Astrocyte (in vitro differentiated cells and primary cell): ENCODE measurements around the gene GRIK5. TPM values are rescaled to one million over a fixed set of nuclear protein-coding genes. Genes with fewer than 3 reads are reported as not detected.

Experiments
- DNase-seq: peaks from one replicate; pipeline ENCODE4 v3.0.0-alpha.2; 2010; ENCODE audit warnings: low read depth
- FAIRE-seq: peaks from 2 replicates; lab custom pipeline; 2011; peaks lifted over from hg19 to GRCh38; lab: Jason Lieb, UNC
- H2AFZ ChIP-seq: 2 replicates; pipeline ENCODE4 v1.6.0; 2012; ENCODE audit warnings: low read depth, low read length, inconsistent platforms
- H3K27ac ChIP-seq: 2 replicates; pipeline ENCODE4 v1.5.1; 2011; ENCODE audit warnings: low read depth, low read length, inconsistent platforms
- H3K27me3 ChIP-seq: 2 replicates; pipeline ENCODE4 v1.6.0; 2011; ENCODE audit warnings: low read length, inconsistent platforms; ENCODE audit not compliant: insufficient read depth
- H3K36me3 ChIP-seq: 2 replicates; pipeline ENCODE4 v1.5.1; 2011; ENCODE audit warnings: low read length, inconsistent platforms; ENCODE audit not compliant: insufficient read depth
- H3K4me1 ChIP-seq: 2 replicates; pipeline ENCODE4 v1.5.1; 2011; ENCODE audit warnings: low read length, inconsistent platforms; ENCODE audit not compliant: insufficient read depth
- H3K4me2 ChIP-seq: 2 replicates; pipeline ENCODE4 v1.6.0; 2012; ENCODE audit warnings: low read length, inconsistent platforms
- H3K4me3 ChIP-seq: 2 replicates; pipeline ENCODE4 v1.5.1; 2011; ENCODE audit warnings: low read depth, mild to moderate bottlenecking, low read length, inconsistent platforms; ENCODE audit not compliant: insufficient read depth
- H3K79me2 ChIP-seq: 2 replicates; pipeline ENCODE4 v1.6.0; 2012; ENCODE audit warnings: mild to moderate bottlenecking, low read length, inconsistent platforms; ENCODE audit not compliant: insufficient read depth
- H3K9ac ChIP-seq: 2 replicates; pipeline ENCODE4 v1.6.0; 2012; ENCODE audit warnings: mild to moderate bottlenecking, low read length, inconsistent platforms
- H3K9me3 ChIP-seq: 2 replicates; pipeline ENCODE4 v1.5.1; 2012; ENCODE audit warnings: low read depth, mild to moderate bottlenecking, low read length, inconsistent platforms; ENCODE audit not compliant: insufficient read depth
- H4K20me1 ChIP-seq: 2 replicates; pipeline ENCODE4 v1.6.0; 2012; ENCODE audit warnings: low read length, inconsistent platforms; ENCODE audit not compliant: insufficient read depth
- H3K27ac Mint-ChIP-seq: one replicate; pipeline ENCODE4 v1.8.0; 2021; ENCODE audit warnings: mild to moderate bottlenecking, mixed read lengths; ENCODE audit not compliant: unreplicated experiment
- H3K27me3 Mint-ChIP-seq: one replicate; pipeline ENCODE4 v1.8.0; 2021; ENCODE audit warnings: low read depth, mixed read lengths; ENCODE audit not compliant: unreplicated experiment
- H3K36me3 Mint-ChIP-seq: one replicate; pipeline ENCODE4 v1.8.0; 2021; ENCODE audit warnings: low read depth, mixed read lengths; ENCODE audit not compliant: unreplicated experiment
- H3K4me1 Mint-ChIP-seq: one replicate; pipeline ENCODE4 v1.8.0; 2021; ENCODE audit warnings: low read depth, mixed read lengths; ENCODE audit not compliant: unreplicated experiment
- H3K4me3 Mint-ChIP-seq: one replicate; pipeline ENCODE4 v1.8.0; 2021; ENCODE audit warnings: mild to moderate bottlenecking, moderate library complexity, mixed read lengths; ENCODE audit not compliant: unreplicated experiment
- H3K9me3 Mint-ChIP-seq: one replicate; pipeline ENCODE4 v1.8.0; 2021; ENCODE audit warnings: mild to moderate bottlenecking, mixed read lengths; ENCODE audit not compliant: unreplicated experiment
- CTCF ChIP-seq: IDR thresholded peaks from 2 replicates; pipeline ENCODE4 v1.5.1; 2011; ENCODE audit warnings: low read depth, mild to moderate bottlenecking, inconsistent platforms, low read length, moderate library complexity; ENCODE audit not compliant: insufficient read depth
- EZH2 ChIP-seq: IDR thresholded peaks from 2 replicates; pipeline ENCODE4 v1.6.1; 2012; ENCODE audit warnings: mild to moderate bottlenecking, low read length, inconsistent platforms; ENCODE audit not compliant: insufficient read depth
- total RNA-seq: library from RNA; stranded (reverse); gene quantifications from 2 replicates; pipeline ENCODE4 v1.2.1, GENCODE V29; 2021

Gene GRIK5
- total RNA-seq, 1 donor from 2014 or later: 9.2 TPM

GRCh38 chr19:41988947-41989346 lies 81.1 kb downstream of the GRIK5 start:
- Histone ChIP-seq H3K9me3 (no peaks in the 10 kb centered on the region), H3K4me3 (no peak overlapping the region), H3K27me3 (peaks cover 11% of the 10 kb centered on the region), H3K27ac (no peak overlapping the region), H3K4me1 (no peaks in the 10 kb centered on the region), H3K79me2 (no peaks in the 10 kb centered on the region), H3K4me2 (no peak overlapping the region), H4K20me1 (peaks cover 3% of the 10 kb centered on the region), H3K9ac (no peak overlapping the region), H3K36me3 (no peaks in the 10 kb centered on the region), H2AFZ (no peak overlapping the region)
- DNase-seq (no peak), FAIRE-seq (no peak)
- Mint-ChIP-seq H3K36me3 (peaks cover 6% of the 10 kb centered on the region), H3K9me3 (no peaks in the 10 kb centered on the region), H3K4me3 (no peak overlapping the region), H3K27me3 (peaks cover 28% of the 10 kb centered on the region), H3K4me1 (peaks cover 3% of the 10 kb centered on the region), H3K27ac (no peak overlapping the region)
- TF ChIP-seq EZH2 (no peak), CTCF (no peak)

- Mint-ChIP-seq H3K4me1 (no peaks in the 10 kb centered on the region), H3K27ac (no peak overlapping the region)
- no peak for FAIRE-seq
Observed at GRCh38 chr19:41987141-41987860, 82.7 kb downstream of the GRIK5 start.

More at GRCh38 chr19:41987141-41987860, 82.7 kb downstream of the GRIK5 start:
- H3K27me3 Mint-ChIP-seq: peaks cover 19% of the 10 kb centered on the region
- no peaks in the 10 kb centered on the region for H3K9me3 Mint-ChIP-seq
- no peak overlapping the region for H3K9ac ChIP-seq
- H2AFZ ChIP-seq: no peak overlapping the region
- H3K4me3 ChIP-seq: no peak overlapping the region
- H3K4me2 ChIP-seq: no peak overlapping the region
- no peaks in the 10 kb centered on the region for H3K4me1 ChIP-seq
- H4K20me1 ChIP-seq: peaks cover 3% of the 10 kb centered on the region
- TF ChIP-seq CTCF (no peak), EZH2 (no peak)
- DNase-seq: no peak
- H3K27ac ChIP-seq: no peak overlapping the region
- H3K79me2 ChIP-seq: no peaks in the 10 kb centered on the region
- H3K36me3 ChIP-seq: no peaks in the 10 kb centered on the region
- no peaks in the 10 kb centered on the region for H3K9me3 ChIP-seq
- peaks cover 4% of the 10 kb centered on the region for H3K27me3 ChIP-seq
- H3K36me3 Mint-ChIP-seq: peaks cover 6% of the 10 kb centered on the region
- H3K4me3 Mint-ChIP-seq: no peak overlapping the region
